ENCODE data around the gene BLVRB.
"Not testable (repeated sequence)": the region's sequence is repeated elsewhere in the genome, so short reads cannot be mapped to it uniquely, and the experiment has no call there.

Gene BLVRB

GRCh38 chr19:40438284-40438683 is 27.3 kb downstream of the BLVRB start:
- TF ChIP-seq CTCF (IDR thresholded peaks at IDR 0.05; ENCODE audit: control extremely low read depth, extremely low read depth, low read depth, missing control alignments): no peak
- POLR2A ChIA-PET: interaction anchor here (1.1 kb wide), 1 partner anchor 28 kb away, joined by 9 read pairs; the partner anchor contains the start of gene BLVRB
- CTCF ChIA-PET: interaction anchor here (1.7 to 2.1 kb wide), 3 partner anchors 12 to 26 kb away, joined by 6 to 9 read pairs (median 8); partner anchors contain the start of gene SERTAD1
- no peak for DNase-seq (ENCODE audit: extremely low spot score)

DNA sequence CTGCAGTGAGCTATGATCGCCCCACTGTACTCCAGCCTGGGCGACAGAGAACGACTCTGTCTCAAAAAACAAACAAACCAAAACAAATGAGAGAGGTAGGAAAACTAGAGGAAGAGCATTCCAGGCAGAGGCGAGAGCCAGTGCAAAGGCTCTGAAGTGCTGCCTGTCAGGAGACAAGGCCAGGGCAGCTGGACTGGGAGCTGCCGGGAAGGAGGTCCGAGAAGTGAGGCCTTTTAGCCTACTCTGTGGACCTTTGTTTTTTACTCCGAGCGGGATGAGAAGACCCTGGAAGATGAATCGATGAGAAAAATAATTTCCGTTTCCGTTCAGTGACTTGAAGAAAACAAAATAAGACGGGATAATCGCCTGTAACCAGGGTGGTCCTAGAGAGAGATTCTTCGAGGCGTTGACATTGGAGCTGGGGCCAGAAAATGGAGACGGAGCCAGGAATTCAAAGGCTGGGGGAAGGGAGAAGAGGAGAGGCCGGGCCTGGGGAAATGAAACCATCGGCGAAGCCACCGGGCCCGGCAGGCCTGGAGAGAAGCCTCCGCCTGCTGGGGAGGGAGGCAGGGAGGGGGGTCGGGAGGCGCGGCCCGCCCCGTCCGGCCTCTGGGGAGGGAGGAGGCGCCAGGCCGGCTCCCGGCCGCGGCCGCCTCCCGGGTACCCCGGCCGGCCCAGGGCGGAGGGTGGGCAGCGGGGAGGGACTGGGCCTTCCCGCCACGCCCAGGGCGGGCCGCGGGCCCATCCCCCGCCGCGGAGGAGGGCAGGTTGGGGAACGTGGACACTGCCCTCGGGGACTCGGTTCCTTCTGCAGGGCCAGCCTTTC is 31.9 kb downstream of the BLVRB start:
- POLR2A ChIA-PET: interaction anchor here (1.0 kb wide), 1 partner anchor 9 kb away, joined by 3 read pairs; no protein-coding TSS in a partner anchor

DNA sequence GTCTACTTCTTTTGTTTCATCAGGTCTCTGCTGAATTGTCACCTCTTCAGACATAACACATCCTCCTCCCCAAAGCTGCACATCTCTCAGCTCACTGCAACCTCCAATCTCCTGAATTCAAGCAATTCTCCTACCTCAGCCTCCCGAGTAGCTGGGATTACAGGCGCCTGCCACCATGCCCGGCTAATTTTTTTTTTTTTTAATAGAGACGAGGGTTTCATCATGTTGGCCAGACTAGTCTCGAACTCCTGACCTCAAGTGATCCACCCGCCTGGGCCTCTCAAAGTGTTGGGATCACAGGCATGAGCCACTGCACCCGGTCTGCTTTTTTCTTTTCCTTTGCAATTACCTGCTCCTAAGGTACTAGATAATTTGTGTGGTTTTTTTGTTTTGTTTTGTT is 32.8 kb downstream of the BLVRB start:
- ChIA-PET CTCF (interaction anchor here (0.8 to 2.0 kb wide), 5 partner anchors 12 to 202 kb away, joined by 3 to 7 read pairs (median 3); no protein-coding TSS in a partner anchor), POLR2A (interaction anchor here (1.1 kb wide), 1 partner anchor 12 kb away, joined by 6 read pairs; no protein-coding TSS in a partner anchor)
- not testable (repeated sequence) for DNase-seq (ENCODE audit: extremely low spot score)

More for the DNA sequence above, 31.9 kb downstream of the BLVRB start:
- DNase-seq (ENCODE audit: extremely low spot score): peak; percentile 84
- TF ChIP-seq CTCF (IDR thresholded peaks at IDR 0.05; ENCODE audit: control extremely low read depth, extremely low read depth, low read depth, missing control alignments): no peak
- CTCF ChIA-PET: interaction anchor here (0.8 to 2.7 kb wide), 6 partner anchors 10 to 201 kb away, joined by 3 to 15 read pairs (median 6); no protein-coding TSS in a partner anchor

DNA sequence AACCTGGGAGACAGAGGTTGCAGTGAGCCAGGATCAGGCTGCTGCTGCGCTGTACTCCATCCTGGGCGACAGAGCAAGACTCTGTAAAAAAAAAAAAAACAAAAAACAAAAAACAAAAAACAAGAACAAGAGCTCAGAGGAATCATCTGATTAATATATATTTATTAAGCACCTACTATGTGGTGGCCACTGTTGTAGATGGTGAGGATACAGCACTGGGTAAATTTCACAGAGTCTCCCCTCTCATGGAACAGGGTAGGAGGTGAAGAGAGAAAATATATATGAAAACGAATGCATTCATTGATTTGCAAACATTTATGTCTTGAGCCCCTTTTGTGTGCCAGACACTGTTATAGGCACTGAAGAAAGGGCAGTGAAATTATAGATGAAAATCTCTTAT is 33.8 kb downstream of the BLVRB start:
- CTCF ChIA-PET: interaction anchor here (1.1 kb wide), 2 partner anchors 11 to 33 kb away, joined by 3 read pairs; partner anchors contain the start of gene BLVRB

DNA sequence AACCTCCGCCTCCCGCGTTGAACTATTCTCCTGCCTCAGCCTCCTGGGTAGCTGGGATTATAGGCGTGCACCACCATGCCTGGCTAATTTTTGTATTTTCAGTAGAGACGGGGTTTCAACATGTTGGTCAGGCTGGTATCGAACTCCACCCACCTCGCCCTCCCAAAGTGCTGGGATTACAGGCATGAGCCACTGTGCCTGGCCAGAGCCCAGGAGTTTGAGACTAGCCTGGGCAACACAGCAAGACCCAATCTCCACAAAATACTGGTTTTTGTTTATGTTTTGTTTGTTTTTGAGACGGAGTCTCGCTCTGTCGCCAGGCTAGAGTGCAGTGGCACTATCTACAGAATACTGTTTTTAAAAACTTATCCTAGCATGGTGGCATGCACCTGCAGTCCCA is 35.3 kb downstream of the BLVRB start:
- DNase-seq (ENCODE audit: extremely low spot score); POLR2A ChIA-PET: not testable (repeated sequence)
- CTCF ChIA-PET: interaction anchor here (1.3 kb wide), 1 partner anchor 9 kb away, joined by 5 read pairs; no protein-coding TSS in a partner anchor

More for the DNA sequence above, 33.8 kb downstream of the BLVRB start:
- POLR2A ChIA-PET: interaction anchor here (1.1 kb wide), 1 partner anchor 11 kb away, joined by 6 read pairs; no protein-coding TSS in a partner anchor
- no peak for DNase-seq (ENCODE audit: extremely low spot score)
- TF ChIP-seq CTCF (IDR thresholded peaks at IDR 0.05; ENCODE audit: control extremely low read depth, extremely low read depth, low read depth, missing control alignments): no peak

DNA sequence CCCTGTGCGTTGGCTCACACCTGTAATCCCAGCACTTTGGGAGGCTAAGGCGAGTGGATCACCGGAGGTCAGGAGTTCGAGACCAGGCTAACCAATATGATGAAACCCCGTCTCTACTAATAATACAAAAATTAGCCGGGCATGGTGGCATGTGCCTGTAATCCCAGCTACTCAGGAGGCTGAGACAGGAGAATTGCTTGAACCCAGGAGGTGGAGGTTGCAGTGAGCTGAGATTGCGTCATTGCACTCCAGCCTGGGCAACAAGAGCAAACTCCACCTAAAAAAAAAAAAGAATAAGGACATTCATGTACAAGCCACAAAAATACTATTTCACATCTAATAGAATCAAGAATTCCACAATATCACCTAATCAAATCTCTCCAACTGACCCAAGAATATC is 37.3 kb downstream of the BLVRB start:
- DNase-seq (ENCODE audit: extremely low spot score); POLR2A ChIA-PET: not testable (repeated sequence)
- CTCF ChIA-PET: interaction anchor here (4.1 kb wide), 1 partner anchor 14 kb away, joined by 27 read pairs; no protein-coding TSS in a partner anchor

DNA sequence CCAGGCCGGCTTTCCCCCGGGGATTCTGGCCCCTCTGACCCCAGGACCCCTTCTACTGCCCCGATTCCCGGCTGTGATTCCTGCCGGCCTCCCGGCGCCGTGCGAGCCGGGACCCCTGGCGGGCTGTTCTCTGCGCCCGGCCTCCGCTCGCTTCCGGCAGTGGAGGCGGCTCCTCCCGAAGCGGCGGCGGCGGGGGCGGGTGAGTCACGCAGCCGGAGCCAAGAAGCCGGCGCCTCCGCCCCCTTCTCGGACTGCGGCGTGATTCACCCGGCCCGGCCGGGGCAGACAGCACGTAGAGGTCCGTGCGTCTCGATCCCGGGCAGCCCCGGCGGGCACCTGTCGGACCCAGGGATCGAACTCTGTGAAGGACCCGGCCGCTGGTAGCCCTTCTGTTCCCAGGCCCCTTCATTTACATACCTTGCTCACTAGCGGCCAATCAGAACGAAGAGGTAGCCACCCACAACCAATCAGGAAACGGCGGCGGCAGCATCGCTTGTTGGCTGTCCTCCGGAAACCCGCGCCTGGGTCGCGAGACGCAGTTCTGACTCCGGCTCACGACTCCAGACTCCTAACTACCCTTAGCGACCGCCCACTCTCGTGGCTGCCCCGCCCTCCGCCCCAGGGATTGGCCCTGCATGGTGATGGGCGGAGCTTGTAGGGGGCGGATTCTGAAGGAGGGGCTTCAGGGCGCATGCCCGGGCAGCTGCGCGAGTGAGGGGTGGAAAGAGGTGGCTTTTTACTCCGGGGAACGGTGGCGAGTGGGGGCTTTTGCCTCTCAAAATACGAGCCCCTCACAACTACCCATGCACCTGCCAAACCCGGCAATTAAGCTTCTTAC is 39.9 kb downstream of the BLVRB start, which contains the start of gene SERTAD1:
Gene SERTAD1 (minus strand): TSS at position 543 of the 838 bp plus-strand sequence. CDS start 2,446 bp downstream, outside the sequence.
- TF ChIP-seq CTCF (IDR thresholded peaks at IDR 0.05; ENCODE audit: control extremely low read depth, extremely low read depth, low read depth, missing control alignments): peak; percentile 59
- DNase-seq (ENCODE audit: extremely low spot score): peak; percentile 99
- ChIA-PET POLR2A (interaction anchor here (0.5 to 2.1 kb wide), 12 partner anchors 8 to 938 kb away, joined by 3 to 28 read pairs (median 4); partner anchors contain the start of genes BLVRB, C19orf47, PLD3 and SPTBN4), CTCF (interaction anchor here (0.7 to 6.3 kb wide), 12 partner anchors 10 to 121 kb away, joined by 3 to 42 read pairs (median 7); partner anchors contain the start of genes BLVRB, PRX and SPTBN4)
